Ovary (tissue), 3 donors: ENCODE measurements around the gene INPP5E.

Source experiments
- EP300 ChIP-seq: sonication (generic); formaldehyde crosslinking; IDR thresholded peaks from one replicate; pipeline ENCODE4 v1.6.1; 2017; ENCODE audit warnings: antibody characterized with exemption
- POLR2A ChIP-seq: fragments of 450-650 bp; IDR thresholded peaks from one replicate; pipeline ENCODE4 v1.6.1; 2017; ENCODE audit warnings: antibody characterized with exemption, mild to moderate bottlenecking, moderate library complexity
- TF ChIP-seq, protein P1 (sequence below), 3 donors: fragments of 450-650 bp in 2 of 3; fragments of 200-600 bp in 1 of 3; IDR thresholded peaks; one replicate each; pipeline versions ENCODE4 v1.5.1 to v1.8.0; 2016 to 2022; ENCODE audit warnings: antibody characterized with exemption in 3 of 3, mild to moderate bottlenecking in 1 of 3
- donor health status: DM: no; HTN: no; CAD: no.

DNA sequence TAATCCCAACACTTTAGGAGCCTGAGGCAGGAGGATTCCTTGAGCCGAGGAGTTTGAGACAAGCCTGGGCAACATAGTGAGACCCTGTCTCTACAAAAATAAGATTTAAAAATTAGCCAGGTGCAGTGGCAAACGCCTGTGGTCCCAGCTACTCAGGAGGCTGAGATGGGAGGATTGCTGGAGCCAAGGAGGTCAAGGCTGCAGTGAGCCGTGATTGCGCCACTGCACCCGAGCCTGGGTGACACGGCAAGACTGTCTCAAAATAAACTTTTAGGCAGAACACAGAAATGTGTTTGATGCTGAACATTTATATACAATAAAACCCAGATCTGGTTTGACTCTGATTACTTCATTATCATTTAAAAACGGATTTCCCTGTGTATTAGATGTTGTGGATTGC is 34.2 kb downstream of the INPP5E start:
- TF ChIP-seq EP300 (no peak), POLR2A (no peak)
- TF ChIP-seq, protein P1, sequence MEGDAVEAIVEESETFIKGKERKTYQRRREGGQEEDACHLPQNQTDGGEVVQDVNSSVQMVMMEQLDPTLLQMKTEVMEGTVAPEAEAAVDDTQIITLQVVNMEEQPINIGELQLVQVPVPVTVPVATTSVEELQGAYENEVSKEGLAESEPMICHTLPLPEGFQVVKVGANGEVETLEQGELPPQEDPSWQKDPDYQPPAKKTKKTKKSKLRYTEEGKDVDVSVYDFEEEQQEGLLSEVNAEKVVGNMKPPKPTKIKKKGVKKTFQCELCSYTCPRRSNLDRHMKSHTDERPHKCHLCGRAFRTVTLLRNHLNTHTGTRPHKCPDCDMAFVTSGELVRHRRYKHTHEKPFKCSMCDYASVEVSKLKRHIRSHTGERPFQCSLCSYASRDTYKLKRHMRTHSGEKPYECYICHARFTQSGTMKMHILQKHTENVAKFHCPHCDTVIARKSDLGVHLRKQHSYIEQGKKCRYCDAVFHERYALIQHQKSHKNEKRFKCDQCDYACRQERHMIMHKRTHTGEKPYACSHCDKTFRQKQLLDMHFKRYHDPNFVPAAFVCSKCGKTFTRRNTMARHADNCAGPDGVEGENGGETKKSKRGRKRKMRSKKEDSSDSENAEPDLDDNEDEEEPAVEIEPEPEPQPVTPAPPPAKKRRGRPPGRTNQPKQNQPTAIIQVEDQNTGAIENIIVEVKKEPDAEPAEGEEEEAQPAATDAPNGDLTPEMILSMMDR (IDR thresholded peaks at IDR 0.05), result no peak
